ENCODE results near the gene FEV.

The FEV gene

GRCh38 chr2:218979846-218980734, 4.9 kb downstream of the FEV start:
- DNase-seq (ENCODE audit: low read depth in 1 of 2, low spot score in 1 of 2), result peak; percentile 66 to 69

DNA sequence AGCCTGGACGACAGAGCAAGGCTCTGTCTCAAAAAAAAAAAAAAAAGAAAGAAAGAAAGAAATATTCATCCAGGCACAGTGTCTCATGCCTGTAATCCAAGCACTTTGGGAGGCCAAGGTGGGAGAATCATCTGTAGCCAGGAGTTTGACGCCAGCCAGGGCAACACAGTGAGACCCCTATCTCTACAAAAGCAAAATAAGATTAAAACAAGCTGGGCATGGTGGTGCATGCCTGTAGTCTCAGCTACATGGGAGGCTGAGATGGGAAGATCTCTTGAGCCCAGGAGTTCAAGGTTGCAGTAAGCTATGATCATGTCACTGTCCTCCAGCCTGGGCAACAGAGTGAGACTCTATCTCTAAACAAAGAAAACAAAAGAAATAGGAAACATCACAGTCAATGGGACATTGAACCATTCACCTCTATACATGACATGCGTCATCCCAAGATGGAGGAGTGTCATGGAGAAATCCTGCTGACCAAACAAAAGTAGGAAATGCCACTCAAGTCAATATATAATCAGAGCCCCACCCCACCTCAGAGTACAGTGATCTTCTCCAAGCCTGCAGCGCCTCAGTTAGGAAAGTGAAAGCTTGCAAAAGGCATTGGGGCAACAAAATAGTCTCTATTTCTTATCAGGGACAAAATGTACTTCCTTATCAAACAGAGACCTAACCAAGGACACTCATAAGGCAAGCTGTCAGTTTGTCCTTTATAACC, 9.8 kb downstream of the FEV start:
- DNase-seq (ENCODE audit: low read depth in 1 of 2, low spot score in 1 of 2), result no peak

- no peak for DNase-seq (ENCODE audit: low read depth in 1 of 2, low spot score in 1 of 2)
Measured at GRCh38 chr2:218970894-218971293, 14.1 kb downstream of the FEV start.

- no peak for DNase-seq (ENCODE audit: low read depth in 1 of 2, low spot score in 1 of 2)
Measured at GRCh38 chr2:218964041-218964771, 20.8 kb downstream of the FEV start.

GRCh38 chr2:218963601-218964000, 21.4 kb downstream of the FEV start:
- no peak for DNase-seq (ENCODE audit: low read depth in 1 of 2, low spot score in 1 of 2)

- peak; percentile 26 to 33 for DNase-seq (ENCODE audit: low read depth in 1 of 2, low spot score in 1 of 2)
Measured at GRCh38 chr2:218962859-218963492, 22.0 kb downstream of the FEV start.

DNA sequence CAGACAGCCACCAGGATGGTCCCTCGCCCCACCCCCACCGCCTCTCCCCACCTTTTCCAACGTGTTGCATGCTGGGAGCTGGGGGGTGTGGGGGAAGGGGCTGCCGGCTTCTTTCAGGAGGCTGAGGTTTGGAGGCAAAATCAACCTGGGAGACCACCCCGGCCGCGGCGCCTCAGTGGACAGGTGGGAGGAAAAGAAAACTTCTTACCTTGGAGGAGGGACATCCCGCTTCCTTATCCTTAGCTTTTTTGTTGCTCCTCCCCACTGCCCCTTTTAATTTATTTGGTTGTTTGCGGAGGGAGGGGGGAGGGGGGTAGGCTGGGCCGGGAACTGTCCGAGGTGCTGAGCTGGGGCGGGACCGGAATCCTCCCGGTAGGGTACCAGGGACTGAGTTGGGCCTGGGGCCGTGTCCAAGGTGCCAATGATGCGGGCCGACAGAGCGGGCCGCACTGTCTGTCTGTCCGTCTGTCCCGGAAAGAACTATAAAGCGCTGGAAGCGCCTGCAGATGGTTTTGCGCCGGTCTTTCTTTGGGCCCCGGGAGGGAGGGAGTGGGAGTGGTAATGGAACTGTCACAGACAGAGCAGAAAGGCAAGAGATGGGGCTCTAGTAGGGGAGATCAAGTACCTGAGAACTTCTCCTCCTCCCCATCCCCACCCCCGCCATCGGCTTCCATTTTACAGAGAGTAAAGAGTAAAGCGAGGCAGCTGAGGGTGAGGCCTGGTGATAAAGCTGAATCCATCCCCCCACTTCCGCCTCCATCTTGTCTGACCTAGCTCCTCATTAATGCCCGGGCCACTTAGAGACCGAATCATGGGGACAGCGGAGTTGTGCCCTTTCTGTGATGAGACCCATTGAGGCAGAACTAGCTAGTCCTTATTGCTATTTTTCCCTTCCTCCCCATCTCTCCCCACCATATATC, 23.1 kb downstream of the FEV start:
- no peak for DNase-seq (ENCODE audit: low read depth in 1 of 2, low spot score in 1 of 2)

- DNase-seq (ENCODE audit: low read depth in 1 of 2, low spot score in 1 of 2), result no peak
Measured at GRCh38 chr2:218961229-218961628, 23.8 kb downstream of the FEV start.

DNA sequence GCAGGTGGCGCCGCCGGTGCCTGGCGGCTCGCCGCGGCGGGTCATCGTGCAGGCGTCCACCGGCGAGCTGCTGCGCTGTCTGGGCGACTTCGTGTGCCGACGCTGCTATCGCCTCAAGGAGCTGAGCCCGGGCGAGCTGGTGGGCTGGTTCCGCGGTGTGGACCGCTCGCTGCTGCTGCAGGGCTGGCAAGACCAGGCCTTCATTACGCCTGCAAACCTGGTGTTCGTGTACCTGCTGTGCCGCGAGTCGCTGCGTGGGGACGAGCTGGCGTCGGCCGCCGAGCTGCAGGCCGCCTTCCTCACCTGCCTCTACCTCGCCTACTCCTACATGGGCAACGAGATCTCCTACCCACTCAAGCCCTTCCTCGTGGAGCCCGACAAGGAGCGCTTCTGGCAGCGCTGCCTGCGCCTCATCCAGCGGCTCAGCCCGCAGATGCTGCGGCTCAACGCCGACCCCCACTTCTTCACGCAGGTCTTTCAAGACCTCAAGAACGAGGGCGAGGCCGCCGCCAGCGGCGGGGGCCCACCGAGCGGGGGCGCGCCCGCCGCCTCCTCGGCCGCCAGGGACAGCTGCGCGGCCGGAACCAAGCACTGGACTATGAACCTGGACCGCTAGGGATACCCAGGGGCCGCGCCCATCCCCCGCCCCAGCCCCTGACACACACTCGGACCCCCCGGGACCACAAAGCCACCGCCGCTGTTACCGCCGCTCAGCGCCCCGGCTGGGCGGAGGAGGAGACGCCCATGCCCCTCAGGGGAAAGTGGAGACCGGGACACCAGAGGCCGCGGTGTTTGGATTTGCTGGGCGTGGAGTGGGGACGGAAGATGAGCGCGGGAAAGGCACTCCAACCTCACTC, 24.4 kb downstream of the FEV start:
- DNase-seq (ENCODE audit: low read depth in 1 of 2, low spot score in 1 of 2), result no peak

DNA sequence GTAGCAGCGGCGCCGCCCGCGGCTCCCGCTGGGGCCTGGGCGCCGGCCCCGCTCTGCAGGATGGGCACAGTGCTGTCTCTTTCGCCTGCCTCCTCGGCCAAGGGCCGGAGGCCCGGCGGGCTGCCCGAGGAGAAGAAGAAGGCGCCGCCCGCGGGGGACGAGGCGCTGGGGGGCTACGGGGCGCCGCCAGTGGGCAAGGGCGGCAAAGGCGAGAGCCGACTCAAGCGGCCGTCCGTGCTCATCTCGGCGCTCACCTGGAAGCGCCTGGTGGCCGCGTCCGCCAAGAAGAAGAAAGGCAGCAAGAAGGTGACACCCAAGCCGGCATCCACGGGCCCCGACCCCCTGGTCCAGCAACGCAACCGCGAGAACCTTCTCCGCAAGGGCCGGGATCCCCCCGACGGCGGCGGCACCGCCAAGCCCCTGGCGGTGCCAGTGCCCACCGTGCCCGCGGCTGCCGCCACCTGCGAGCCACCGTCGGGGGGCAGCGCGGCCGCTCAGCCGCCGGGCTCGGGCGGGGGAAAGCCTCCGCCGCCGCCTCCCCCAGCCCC, 25.1 kb downstream of the FEV start:
- no peak for DNase-seq (ENCODE audit: low read depth in 1 of 2, low spot score in 1 of 2)

DNA sequence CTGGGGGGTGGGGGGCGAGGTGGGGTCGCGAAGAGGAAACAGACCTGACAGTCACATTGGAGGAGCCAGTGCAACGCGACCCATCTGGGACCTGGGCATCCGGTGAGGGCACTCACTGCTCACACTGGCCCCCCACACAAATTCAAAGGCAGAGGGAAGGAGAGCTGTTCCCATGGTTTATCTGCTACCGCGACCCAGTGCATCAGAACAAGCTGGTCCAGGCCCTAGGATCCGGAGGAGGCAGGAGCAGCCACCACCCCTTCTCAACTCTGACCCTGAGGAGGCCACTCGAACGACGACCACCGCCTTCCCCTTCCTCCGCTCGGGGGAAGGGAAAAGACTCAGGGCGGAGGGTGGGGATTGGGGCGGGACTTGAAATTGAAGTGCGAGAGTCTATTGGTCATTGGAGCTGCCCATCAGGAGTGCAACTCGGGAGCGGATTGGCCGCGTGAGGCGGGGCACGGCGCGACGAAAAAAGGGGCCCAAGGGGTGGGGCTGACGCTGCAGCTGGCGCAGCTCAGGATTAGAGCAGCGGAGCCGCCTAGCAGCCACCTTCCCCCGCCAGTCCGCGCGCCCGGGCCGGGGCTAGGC, 25.7 kb downstream of the FEV start, which contains the start of gene CDK5R2:
Gene CDK5R2 (plus strand): TSS at position 526 of the 591 bp plus-strand sequence. CDS start 155 bp downstream, outside the sequence.
- peak in 1 of 2 donors; percentile 31 for DNase-seq (ENCODE audit: low read depth in 1 of 2, low spot score in 1 of 2)

- DNase-seq (ENCODE audit: low read depth in 1 of 2, low spot score in 1 of 2), result no peak
Measured at GRCh38 chr2:218958276-218958675, 26.7 kb downstream of the FEV start.

DNA sequence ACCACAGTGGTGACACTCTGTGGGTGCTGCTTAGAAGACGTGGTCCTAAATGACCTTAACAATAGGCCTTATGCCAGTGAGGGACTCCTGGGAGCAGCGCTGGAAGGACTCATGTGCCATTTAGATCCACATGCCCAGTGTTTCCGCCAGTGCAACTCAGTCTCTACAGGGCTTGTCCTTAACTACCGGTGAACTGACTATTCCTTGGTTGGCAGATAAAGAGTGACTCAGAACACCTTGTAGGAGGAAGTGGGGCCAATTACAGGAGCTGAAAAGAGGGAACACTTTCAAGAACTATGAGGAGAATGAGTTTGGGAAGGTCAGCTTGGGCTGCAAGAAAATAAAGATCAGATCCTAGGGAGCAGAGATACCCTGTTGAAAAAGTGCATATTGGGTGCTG, 27.3 kb downstream of the FEV start:
- DNase-seq (ENCODE audit: low read depth in 1 of 2, low spot score in 1 of 2), result no peak

DNA sequence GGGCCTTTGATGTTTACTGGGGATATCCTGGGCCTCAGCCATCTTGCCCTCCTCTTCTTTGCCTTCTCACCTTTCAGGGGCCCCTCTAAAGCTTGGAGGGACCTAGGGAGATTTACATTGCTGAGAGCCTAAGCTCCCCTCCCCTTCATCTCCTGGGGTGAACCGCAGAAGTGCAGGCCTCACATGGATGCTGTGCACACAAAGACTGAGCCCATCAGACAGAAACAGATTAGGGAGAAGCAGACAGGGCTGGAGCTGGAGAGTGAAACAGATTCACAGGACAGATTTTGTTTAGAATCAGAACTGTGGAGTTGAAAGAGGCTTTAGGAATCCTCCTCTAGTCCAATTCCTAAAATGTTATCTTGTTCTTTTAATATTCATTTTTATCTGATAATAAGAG, 28.9 kb downstream of the FEV start:
- DNase-seq (ENCODE audit: low read depth in 1 of 2, low spot score in 1 of 2), result no peak

GRCh38 chr2:218954541-218955300, 30.3 kb downstream of the FEV start:
- DNase-seq (ENCODE audit: low read depth in 1 of 2, low spot score in 1 of 2), result no peak

DNA sequence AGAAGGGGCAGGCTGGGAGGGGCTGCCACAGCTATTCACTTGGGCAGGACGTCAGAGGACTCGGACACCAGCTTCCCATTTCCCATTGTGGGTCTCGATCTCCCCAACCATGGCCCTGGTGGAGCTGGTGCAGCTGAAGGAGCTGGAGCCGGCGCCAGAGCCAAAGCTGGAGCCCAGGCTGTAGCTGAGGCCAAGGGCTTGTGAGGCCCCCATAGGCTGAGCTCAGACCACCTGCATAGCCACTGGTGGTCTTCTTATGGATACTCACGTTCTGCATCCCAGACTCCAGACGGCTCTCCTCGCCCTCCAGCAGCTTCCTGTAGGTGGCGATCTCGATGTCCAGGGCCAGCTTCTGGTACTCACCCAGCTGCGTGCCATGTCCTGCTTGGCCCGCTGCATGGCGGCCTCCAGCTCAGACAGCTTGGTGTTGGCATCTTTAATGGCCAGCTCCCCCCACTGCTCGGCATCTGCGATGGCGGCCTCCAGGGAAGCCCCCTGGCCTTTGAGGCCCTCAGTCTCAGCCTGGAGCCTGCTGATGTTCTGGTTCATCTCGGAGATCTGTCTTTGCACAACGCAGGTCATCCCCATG, 31.5 kb downstream of the FEV start:
- DNase-seq (ENCODE audit: low read depth in 1 of 2, low spot score in 1 of 2), result no peak

- no peak for DNase-seq (ENCODE audit: low read depth in 1 of 2, low spot score in 1 of 2)
Measured at GRCh38 chr2:218952160-218952559, 32.8 kb downstream of the FEV start.
